Measurements from ENCODE around the gene NCOA7.

DNA sequence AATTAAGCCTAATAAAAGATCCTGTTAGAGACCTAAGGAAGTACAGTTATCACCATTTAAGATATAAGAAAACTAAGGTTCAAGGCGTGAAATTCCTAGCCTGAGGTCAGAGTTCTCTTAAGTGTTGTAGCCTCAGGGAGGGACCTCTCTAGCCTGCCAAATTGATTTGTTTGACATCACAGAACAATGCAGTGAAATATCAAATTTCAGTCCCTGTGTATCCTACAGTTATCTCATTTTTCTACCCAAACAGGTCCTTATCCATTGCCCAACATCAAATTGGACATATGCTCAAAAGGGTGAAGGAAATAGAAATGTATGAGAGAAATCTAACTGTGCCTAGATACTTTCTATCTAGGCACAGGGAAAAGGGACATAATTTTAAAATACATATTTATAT is 63.0 kb downstream of the NCOA7 start:
- no peak for TF ChIP-seq POLR2A (IDR thresholded peaks at IDR 0.05; ENCODE audit: low read depth, low read length)
- TF ChIP-seq POLR2AphosphoS5 (IDR thresholded peaks at IDR 0.05; ENCODE audit: low read depth, low read length): no peak

All from GM12892 (cell line).